Lower leg skin (tissue), 3 donors: ENCODE results near the gene RLF.

Source experiments
- CTCF ChIP-seq, 3 donors: fragments of 450-650 bp; IDR thresholded peaks; one replicate each; pipeline ENCODE4 v1.5.1; 2016; ENCODE audit warnings: antibody characterized with exemption in 3 of 3, mild to moderate bottlenecking in 3 of 3, moderate library complexity in 2 of 3
- POLR2A ChIP-seq, 2 donors: fragments of 450-650 bp; IDR thresholded peaks; one replicate each; pipeline ENCODE4 v1.6.1; 2016 to 2017; ENCODE audit warnings: antibody characterized with exemption in 2 of 2, mild to moderate bottlenecking in 1 of 2, moderate library complexity in 1 of 2

GRCh38 chr1:40155910-40156309 lies 5.3 kb upstream of the RLF start:
- TF ChIP-seq CTCF (IDR thresholded peaks at IDR 0.05) (no peak), POLR2A (IDR thresholded peaks at IDR 0.05) (no peak)
